Adrenal gland (tissue), 12 donors: ENCODE data around the gene CASP2. TPM values are rescaled to one million over a fixed set of nuclear protein-coding genes. Genes with fewer than 3 reads are reported as not detected.

Source experiments
- DNase-seq, 7 donors: peaks; one replicate each; pipeline ENCODE4 v3.0.0-alpha.2; 2019 to 2020
- H3K27ac ChIP-seq, 5 donors: fragments of 200-600 bp; sonication (generic) in 4 of 5; 1 replicate in 3 of 5; 2 replicates in 2 of 5; pipeline versions ENCODE4 v1.5.1 to v1.8.0; 2016 to 2020; ENCODE audit warnings: mild to moderate bottlenecking in 1 of 5
- H3K27me3 ChIP-seq: fragments of 200-600 bp; 2 replicates; pipeline ENCODE4 v1.8.0; 2021
- H3K36me3 ChIP-seq, 2 donors: fragments of 200-600 bp; replicated peaks in 1 of 2; 1 replicate in 1 of 2; 2 replicates in 1 of 2; pipeline versions ENCODE4 v1.5.1 to v1.8.0; 2018 to 2022
- H3K4me1 ChIP-seq, 2 donors: fragments of 200-600 bp; replicated peaks in 1 of 2; 1 replicate in 1 of 2; 2 replicates in 1 of 2; pipeline versions ENCODE4 v1.5.1 to v1.8.0; 2018 to 2021
- H3K4me3 ChIP-seq, 4 donors: fragments of 200-600 bp; sonication (generic) in 3 of 4; one replicate each; pipeline ENCODE4 v1.5.1; 2016 to 2018
- H3K9me3 ChIP-seq, 3 donors: fragments of 200-600 bp; sonication (generic) in 1 of 3; replicated peaks in 1 of 3; 1 replicate in 2 of 3; 2 replicates in 1 of 3; pipeline versions ENCODE4 v1.5.1 to v1.8.0; 2016 to 2021
- CTCF ChIP-seq, 6 experiments: fragments of 450-650 bp in 4 of 6; fragments of 200-600 bp in 2 of 6; sonication (generic) in 1 of 6; IDR thresholded peaks; 1 replicate in 5 of 6; 2 replicates in 1 of 6; pipeline versions ENCODE4 v1.5.1 to v1.8.0; 2016 to 2021; ENCODE audit warnings: antibody characterized with exemption in 6 of 6, mild to moderate bottlenecking in 2 of 6, moderate library complexity in 1 of 6
- POLR2A ChIP-seq, 2 donors: fragments of 450-650 bp; IDR thresholded peaks; one replicate each; pipeline ENCODE4 v1.6.1; 2017; ENCODE audit warnings: antibody characterized with exemption in 2 of 2, mild to moderate bottlenecking in 2 of 2, moderate library complexity in 1 of 2
- WGBS, 4 donors: extraction: QIAGEN DNeasy Blood & Tissue Kit in 2 of 4; methylation state at CpG; one replicate each; pipeline versions ENCODE4 v1.1.5 to v1.1.7; 2013 to 2017; 5-methylcytosine and 5-hydroxymethylcytosine counted together
- intact Hi-C, 2 donors: fragments of 100-400 bp; cut with DNase I; formaldehyde crosslinking; loops; one replicate each; pipeline versions ENCODE4 v1.14.1 to v1.15.0; 2022 to 2023
- polyA plus RNA-seq, 3 donors: library from polyadenylated mRNA; stranded (reverse); fragments of 200-250 nt in 2 of 3; fragments of 350-450 nt in 1 of 3; fragmentation: Illumina TruSeq in 1 of 3; extraction: RNeasy Lipid Tissue Mini Kit (QIAGEN cat#74804) in 1 of 3; gene quantifications; one replicate each; pipeline ENCODE4 v1.2.3, GENCODE V29; 2013 to 2014
- total RNA-seq, 9 donors: library from RNA; depleted of rRNA in 4 of 9; stranded (reverse); fragments of >200 nt in 4 of 9; fragments of 120-200 nt in 1 of 9; fragmentation: NEBNext Ultra II Directional in 1 of 9; extraction: Animal tissue kit (Norgen Biotek cat#: 25700) in 1 of 9; gene quantifications; one replicate each; pipeline versions ENCODE4 v1.1.0 to v1.2.4, GENCODE V29; 2013 to 2023
- donor health status: healthy with polysubstance abuse.
- donor health status: Bipolar disorder and iron deficiency.
- donor health status: DM: yes; HTN: yes; CAD: no.
- donor health status: DM: no; HTN: no; CAD: no.
- donor health status: DM: no; HTN: no; CAD: no.
- donor health status: DM: yes; HTN: yes; CAD: no.

CASP2 gene
- total and polyA plus RNA-seq, 12 donors, result 4.6 to 25.4 (median 13.1) TPM

- Histone ChIP-seq H3K4me3 (no peak overlapping the region), H3K27ac (no peak overlapping the region), H3K27me3 (no peaks in the 10 kb centered on the region), H3K4me1 (no peaks in the 10 kb centered on the region), H3K9me3 (no peaks in the 10 kb centered on the region), H3K36me3 (no peaks in the 10 kb centered on the region)
- TF ChIP-seq POLR2A (IDR thresholded peaks at IDR 0.05), result no peak
- TF ChIP-seq CTCF (IDR thresholded peaks at IDR 0.05), result no peak
- intact Hi-C loops, result no loop called here
- 55 to 68% (median 62%) methylated on average over 2 of the region's 2 CpGs for WGBS, 4 donors
- no peak for DNase-seq
Observed at GRCh38 chr7:143325240-143325639, 37.1 kb downstream of the CASP2 start.

GRCh38 chr7:143327903-143328302 is 39.8 kb downstream of the CASP2 start:
- H3K4me3 ChIP-seq, result no peak overlapping the region
- TF ChIP-seq CTCF (IDR thresholded peaks at IDR 0.05) (no peak), POLR2A (IDR thresholded peaks at IDR 0.05) (no peak)
- intact Hi-C loops, result no loop called here
- H3K27me3 ChIP-seq, result no peaks in the 10 kb centered on the region
- DNase-seq, result no peak
- no peak overlapping the region for H3K27ac ChIP-seq
- no peaks in the 10 kb centered on the region for H3K9me3 ChIP-seq
- no peaks in the 10 kb centered on the region for H3K4me1 ChIP-seq
- H3K36me3 ChIP-seq, result no peaks in the 10 kb centered on the region
- WGBS, 4 donors, result 80 to 92% (median 87%) methylated on average over 5 of the region's 5 CpGs

- TF ChIP-seq POLR2A (IDR thresholded peaks at IDR 0.05) (no peak), CTCF (IDR thresholded peaks at IDR 0.05) (no peak)
- WGBS, 4 donors, result 86 to 89% (median 87%) methylated on average over 10 of the region's 10 CpGs
- no peaks in the 10 kb centered on the region for H3K4me1 ChIP-seq
- H3K4me3 ChIP-seq, result no peak overlapping the region
- no peak overlapping the region for H3K27ac ChIP-seq
- no peaks in the 10 kb centered on the region for H3K27me3 ChIP-seq
- no peaks in the 10 kb centered on the region for H3K36me3 ChIP-seq
- H3K9me3 ChIP-seq, result no peaks in the 10 kb centered on the region
- intact Hi-C loops, result no loop called here
- DNase-seq, result no peak
Observed at GRCh38 chr7:143329471-143330170, 41.5 kb downstream of the CASP2 start.

GRCh38 chr7:143331179-143331801 is 43.1 kb downstream of the CASP2 start:
- H3K4me1 ChIP-seq, result no peaks in the 10 kb centered on the region
- WGBS, 4 donors, result 69 to 84% (median 70%) methylated on average over 8 of the region's 8 CpGs
- no peak overlapping the region for H3K27ac ChIP-seq
- intact Hi-C loops, result no loop called here
- H3K36me3 ChIP-seq, result no peaks in the 10 kb centered on the region
- no peaks in the 10 kb centered on the region for H3K9me3 ChIP-seq
- no peaks in the 10 kb centered on the region for H3K27me3 ChIP-seq
- no peak overlapping the region for H3K4me3 ChIP-seq
- DNase-seq, result peak in 2 of 7 donors; percentile 24 to 31
- TF ChIP-seq CTCF (IDR thresholded peaks at IDR 0.05), result no peak
- no peak for TF ChIP-seq POLR2A (IDR thresholded peaks at IDR 0.05)
